Panc1 (cell line): ENCODE measurements around the gene REV3L. TPM values are rescaled to one million over a fixed set of nuclear protein-coding genes. Genes with fewer than 3 reads are reported as not detected.

Experiments
- ATAC-seq: fragments of 200-7000 bp; cut with Tn5 transposase; 2 replicates; pipeline ENCODE4 v1.9.1; 2020; ENCODE audit warnings: mild to moderate bottlenecking, moderate library complexity
- BruUV-seq: library from RNA; stranded (reverse); fragments of 400-500 nt; replicated peaks from 2 replicates; lab custom pipeline; 2021; lab: Mats Ljungman, UMichigan
- CTCF ChIA-PET: fragments of 300-600 bp; sonication (Branson Sonifier 250); formaldehyde crosslinking; loops from one replicate; lab custom pipeline; 2022; ENCODE audit warnings: antibody characterized with exemption; lab: Charles Lee
- POLR2A ChIA-PET: fragments of 300-600 bp; sonication (Branson Sonifier 250); formaldehyde crosslinking; loops from one replicate; lab custom pipeline; 2022; ENCODE audit warnings: antibody characterized with exemption; lab: Charles Lee
- DNase-seq: peaks from one replicate; pipeline ENCODE4 v3.0.0-alpha.2; 2010; ENCODE audit warnings: low read depth, low spot score
- H3K27ac ChIP-seq: 2 replicates; pipeline ENCODE4 v1.5.1; 2011; ENCODE audit warnings: mild to moderate bottlenecking, low read length, inconsistent platforms
- H3K27me3 ChIP-seq: fragments of 200-500 bp; sonication (Bioruptor generic); 2 replicates; pipeline ENCODE4 v1.6.0; 2014; ENCODE audit warnings: low read length, inconsistent platforms; ENCODE audit not compliant: control insufficient read depth, insufficient read depth
- H3K36me3 ChIP-seq: fragments of 200-500 bp; sonication (Bioruptor generic); 2 replicates; pipeline ENCODE4 v1.5.1; 2014; ENCODE audit warnings: inconsistent platforms, mild to moderate bottlenecking, low read length, moderate library complexity; ENCODE audit not compliant: control insufficient read depth, insufficient read depth
- H3K4me1 ChIP-seq: 2 replicates; pipeline ENCODE4 v1.5.1; 2011; ENCODE audit warnings: inconsistent platforms, mild to moderate bottlenecking, low read length, moderate library complexity; ENCODE audit not compliant: control insufficient read depth, insufficient read depth
- H3K4me3 ChIP-seq, 2 experiments: 2 replicates each; pipeline ENCODE4 v1.5.1; 2011 to 2012; ENCODE audit warnings: low read depth in 2 of 2, low read length in 2 of 2, mild to moderate bottlenecking in 2 of 2, inconsistent platforms in 1 of 2, moderate library complexity in 1 of 2
- H3K9me3 ChIP-seq: fragments of 200-500 bp; sonication (Bioruptor generic); 2 replicates; pipeline ENCODE4 v1.5.1; 2014; ENCODE audit warnings: low read depth, mild to moderate bottlenecking, inconsistent platforms, low read length, moderate library complexity; ENCODE audit not compliant: control insufficient read depth, insufficient read depth
- CTCF ChIP-seq: fragments of 450-650 bp; IDR thresholded peaks from 2 replicates; pipeline ENCODE4 v1.5.1; 2017; ENCODE audit warnings: mild to moderate bottlenecking
- POLR2AphosphoS5 ChIP-seq: IDR thresholded peaks from 2 replicates; pipeline ENCODE4 v1.6.1; 2012; ENCODE audit warnings: mild to moderate bottlenecking, low read depth, low read length, moderate library complexity
- REST ChIP-seq, 2 experiments: IDR thresholded peaks; 2 replicates each; pipeline ENCODE4 v1.6.1; 2011 to 2012; ENCODE audit warnings: low read depth in 2 of 2, control low read depth in 1 of 2, low read length in 1 of 2, mild to moderate bottlenecking in 1 of 2, moderate library complexity in 1 of 2; ENCODE audit not compliant: insufficient read depth in 1 of 2
- SIN3A ChIP-seq: IDR thresholded peaks from 2 replicates; pipeline ENCODE4 v1.6.1; 2012; ENCODE audit warnings: low read depth, mild to moderate bottlenecking, low read length, moderate library complexity, borderline replicate concordance; ENCODE audit not compliant: insufficient read depth
- TCF7L2 ChIP-seq: IDR thresholded peaks from 2 replicates; pipeline ENCODE4 v1.6.1; 2011; ENCODE audit warnings: mild to moderate bottlenecking, low read depth, low read length, inconsistent platforms
- in situ Hi-C: cut with HindIII; loops from 2 replicates; pipeline ENCODE4 v1.10.0; 2016; ENCODE audit warnings: low sequenced_read_pairs, low pct_unique_long_range_greater_than_20kb
- intact Hi-C: fragments of 100-400 bp; cut with micrococcal nuclease; formaldehyde crosslinking; loops from one replicate; pipeline ENCODE4 v1.10.0; 2022; ENCODE audit not compliant: unreplicated experiment
- total RNA-seq: library from RNA; stranded (reverse); gene quantifications from one replicate; pipeline ENCODE4 v1.2.1, GENCODE V29; 2021; ENCODE audit not compliant: unreplicated experiment

Gene REV3L
- total RNA-seq, 1 experiment from 2014 or later = 44.8 TPM

- in situ Hi-C loops (no loop called here), intact Hi-C loops (no loop called here)
- peak; percentile 51; the same call in 1 of the 2 replicates for ATAC-seq
- no peaks in the 10 kb centered on the region for H3K9me3 ChIP-seq
- ChIA-PET POLR2A (no interaction called here), CTCF (no interaction called here)
- peaks cover 38% of the 10 kb centered on the region for H3K36me3 ChIP-seq
- no peak for DNase-seq
- H3K27me3 ChIP-seq = no peaks in the 10 kb centered on the region
- no peak for TF ChIP-seq POLR2AphosphoS5
- TF ChIP-seq TCF7L2 = no peak
- TF ChIP-seq SIN3A = no peak
- TF ChIP-seq REST (IDR thresholded peaks at IDR 0.05; ENCODE audit: insufficient read depth in 1 of 2, low read depth in 2 of 2, low read length in 1 of 2) = no peak
- TF ChIP-seq CTCF = no peak
- no peaks in the 10 kb centered on the region for H3K4me1 ChIP-seq
- H3K27ac ChIP-seq = no peak overlapping the region
- no peak overlapping the region for H3K4me3 ChIP-seq
- no TSS peak for BruUV-seq
Observed at GRCh38 chr6:111347589-111347988, 135.4 kb downstream of the REV3L start.

GRCh38 chr6:111342913-111343312, 140.1 kb downstream of the REV3L start:
- in situ Hi-C loops = no loop called here
- no peak for DNase-seq

More at GRCh38 chr6:111342913-111343312, 140.1 kb downstream of the REV3L start:
- Histone ChIP-seq H3K9me3 (no peaks in the 10 kb centered on the region), H3K4me1 (no peaks in the 10 kb centered on the region), H3K4me3 (no peak overlapping the region), H3K36me3 (peaks cover 12% of the 10 kb centered on the region), H3K27me3 (no peaks in the 10 kb centered on the region), H3K27ac (no peak overlapping the region)
- CTCF ChIA-PET = no interaction called here
- intact Hi-C loops = no loop called here
- POLR2A ChIA-PET = no interaction called here
- BruUV-seq = no TSS peak
- ATAC-seq = no peak
- no peak for TF ChIP-seq POLR2AphosphoS5
- no peak for TF ChIP-seq TCF7L2
- TF ChIP-seq CTCF = no peak
- no peak for TF ChIP-seq SIN3A
- TF ChIP-seq REST (IDR thresholded peaks at IDR 0.05; ENCODE audit: insufficient read depth in 1 of 2, low read depth in 2 of 2, low read length in 1 of 2) = no peak
